ENCODE results near the gene GPX5.
"Not testable (repeated sequence)": the region's sequence is repeated elsewhere in the genome, so short reads cannot be mapped to it uniquely, and the experiment has no call there.

The GPX5 gene, protein sequence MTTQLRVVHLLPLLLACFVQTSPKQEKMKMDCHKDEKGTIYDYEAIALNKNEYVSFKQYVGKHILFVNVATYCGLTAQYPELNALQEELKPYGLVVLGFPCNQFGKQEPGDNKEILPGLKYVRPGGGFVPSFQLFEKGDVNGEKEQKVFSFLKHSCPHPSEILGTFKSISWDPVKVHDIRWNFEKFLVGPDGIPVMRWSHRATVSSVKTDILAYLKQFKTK

DNA sequence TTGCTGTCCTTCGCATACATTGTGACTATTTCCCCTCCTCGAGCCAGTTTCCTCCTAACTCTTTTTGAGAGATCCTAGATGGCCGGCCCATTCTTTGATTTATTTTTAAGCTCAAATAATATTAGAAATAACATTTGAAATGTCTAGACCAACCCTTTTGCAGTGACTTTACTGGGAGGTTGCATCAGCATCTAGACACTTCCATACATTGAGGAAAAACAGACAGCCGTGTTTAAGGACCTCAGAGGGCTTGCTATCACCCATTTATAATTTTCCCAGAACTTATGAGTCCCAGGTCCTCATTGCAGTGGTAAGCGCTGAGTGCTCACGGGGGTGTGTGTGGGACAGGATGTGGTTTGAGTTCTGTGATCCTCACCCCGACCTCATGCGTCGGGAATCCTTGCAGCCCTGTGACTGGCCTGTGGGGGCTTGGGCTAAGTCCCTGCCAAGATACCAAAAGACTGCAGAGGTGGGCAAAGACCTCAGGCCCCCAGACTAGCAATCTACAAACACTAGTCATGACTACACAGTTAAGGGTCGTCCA lies at the start of gene GPX5:
TSS of gene GPX5 (plus strand) at position 386 of the 544 bp plus-strand sequence. CDS start at position 519, 133 bp downstream.
- DNase-seq, result no peak

DNA sequence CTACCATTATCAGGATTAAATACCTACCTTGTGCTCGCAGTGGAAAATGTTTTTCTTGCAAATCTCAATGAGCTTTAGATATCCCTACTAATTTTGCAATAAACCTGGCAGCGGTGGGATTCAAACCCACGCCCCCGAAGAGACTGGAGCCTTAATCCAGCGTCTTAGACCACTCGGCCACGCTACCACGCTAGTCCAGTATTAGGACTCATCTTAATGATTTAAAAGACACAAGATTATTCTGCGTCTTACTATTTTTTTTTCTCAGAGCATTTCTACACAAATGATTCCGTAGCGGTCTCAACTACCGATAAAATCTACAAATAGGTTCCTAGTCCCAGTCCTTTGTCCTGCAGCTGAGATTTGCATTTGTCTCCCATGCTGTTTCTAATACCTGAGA lies 47.2 kb upstream of the GPX5 start:
- DNase-seq, result no peak

DNA sequence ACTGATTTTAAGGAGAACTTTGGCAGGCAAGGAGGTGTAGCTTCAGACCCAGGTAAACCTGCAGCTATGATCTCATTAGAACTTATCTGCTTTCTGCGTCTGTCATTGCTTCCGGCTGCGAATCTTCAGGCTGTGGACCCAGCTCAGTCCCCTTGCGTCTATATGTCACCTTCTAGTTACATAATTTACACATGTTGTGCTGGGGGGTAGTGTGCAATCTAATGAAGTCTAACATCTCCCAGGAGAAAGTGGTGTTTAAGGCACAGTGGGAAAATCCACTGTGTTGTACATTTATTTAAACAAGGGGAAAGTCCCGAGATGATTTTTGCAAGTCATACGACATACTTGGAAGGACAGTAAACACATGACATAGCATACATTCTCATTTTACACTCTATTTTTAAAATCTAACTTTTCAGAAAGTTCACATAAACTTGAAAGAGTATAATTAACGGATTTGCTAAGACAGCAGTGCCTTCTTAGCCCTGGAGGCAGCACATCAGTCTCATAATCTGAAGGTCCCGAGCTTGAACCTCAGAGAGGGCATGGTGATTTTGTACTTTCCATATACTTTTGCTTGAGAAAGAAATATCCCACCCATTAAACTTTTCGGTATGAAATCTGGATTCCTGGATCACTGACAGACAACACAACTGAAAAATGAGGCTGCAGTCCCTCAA lies 45.3 kb upstream of the GPX5 start:
- DNase-seq, result no peak

DNA sequence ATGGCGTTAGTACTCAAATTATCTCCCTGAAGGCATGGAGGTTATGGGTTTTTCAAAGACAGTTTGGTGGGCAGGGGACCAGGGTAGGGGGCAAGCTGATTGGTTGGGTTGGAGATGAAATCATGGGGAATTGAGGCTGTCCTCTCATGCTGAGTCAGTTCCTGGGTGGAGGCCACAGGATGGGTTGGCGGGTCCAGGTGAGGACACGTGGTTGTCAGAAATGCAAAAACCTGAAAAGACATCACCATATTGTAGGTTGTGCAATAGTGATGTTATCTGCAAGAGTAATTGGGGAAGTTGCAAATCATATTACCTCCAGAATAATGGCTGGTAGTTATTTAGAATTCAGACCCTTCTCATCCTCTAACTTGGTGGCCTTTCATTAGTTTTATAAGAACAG lies 40.2 kb upstream of the GPX5 start:
- no peak for DNase-seq

DNA sequence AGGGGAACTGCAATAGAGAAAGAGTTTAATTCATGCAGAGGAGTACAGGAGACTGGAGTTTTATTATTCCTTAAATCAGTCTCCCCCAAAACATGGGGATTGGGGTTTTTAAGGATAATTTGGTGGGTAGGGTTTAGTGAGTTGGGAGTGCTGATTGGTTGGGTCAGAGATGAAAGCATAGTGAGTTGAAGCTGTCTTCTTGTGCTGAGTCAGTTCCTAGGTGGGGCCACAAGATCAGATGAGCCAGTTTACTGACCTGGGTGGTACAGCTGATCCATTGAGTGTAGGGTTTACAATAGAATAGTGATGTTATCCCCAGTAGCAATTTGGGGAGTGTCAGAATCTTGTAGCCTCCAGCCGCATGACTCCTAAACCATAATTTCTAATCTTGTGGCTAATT lies 39.1 kb upstream of the GPX5 start:
- no peak for DNase-seq

DNA sequence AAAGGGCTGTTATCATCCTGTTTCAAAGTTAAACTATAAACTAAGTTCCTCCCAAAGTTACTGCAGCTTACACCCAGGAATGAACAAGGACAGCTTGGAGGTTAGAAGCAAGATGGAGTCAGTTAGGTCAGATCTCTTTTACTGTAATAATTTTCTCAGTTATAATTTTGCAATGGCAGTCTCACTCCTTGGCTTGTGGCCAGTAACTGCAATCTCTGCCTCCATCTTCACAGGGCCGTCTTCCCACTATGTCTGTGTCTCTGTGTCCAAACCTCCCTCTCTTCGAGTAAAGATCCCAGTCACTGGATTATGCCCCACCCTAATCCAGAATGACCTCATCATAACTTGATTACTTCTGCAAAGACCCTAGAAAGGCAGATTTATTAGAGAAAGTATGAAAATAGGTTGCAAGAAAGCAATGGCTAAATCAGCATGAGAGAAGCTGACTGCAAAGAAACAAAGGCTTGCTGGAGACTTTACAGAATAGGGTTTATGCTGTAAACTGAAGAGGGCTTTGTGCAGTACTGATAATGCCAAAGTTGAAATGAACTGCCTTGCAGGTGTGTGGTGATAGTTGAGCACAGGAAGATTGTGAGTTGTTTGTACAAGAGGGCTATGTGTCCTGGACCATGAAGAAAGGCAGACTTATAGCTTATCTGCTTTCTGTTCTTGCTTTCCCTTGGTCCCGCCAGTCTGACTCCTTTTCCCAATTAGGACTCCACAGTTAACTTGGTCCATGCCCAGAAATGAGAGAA lies 38.5 kb upstream of the GPX5 start:
- no peak for DNase-seq

DNA sequence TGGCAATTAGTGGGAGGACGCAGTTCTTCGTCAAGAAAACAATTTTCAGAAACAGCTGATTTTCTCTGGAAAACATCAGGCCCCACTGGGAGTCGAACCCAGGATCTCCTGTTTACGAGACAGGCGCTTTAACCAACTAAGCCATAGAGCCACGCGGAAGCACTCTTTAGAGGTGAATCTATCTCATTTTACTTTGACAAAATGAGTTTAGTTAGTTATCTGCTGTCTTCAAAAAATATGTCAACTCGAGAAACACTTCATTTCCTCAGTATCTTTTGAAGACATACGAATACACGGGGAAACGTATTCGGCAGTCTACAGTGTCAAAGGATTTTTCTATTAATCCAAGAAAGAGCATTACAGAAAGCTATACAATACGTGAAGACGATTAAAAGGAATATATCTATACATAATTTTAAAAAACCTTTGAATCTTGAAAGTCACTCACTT lies 36.7 kb upstream of the GPX5 start:
- DNase-seq, result peak; percentile 24

DNA sequence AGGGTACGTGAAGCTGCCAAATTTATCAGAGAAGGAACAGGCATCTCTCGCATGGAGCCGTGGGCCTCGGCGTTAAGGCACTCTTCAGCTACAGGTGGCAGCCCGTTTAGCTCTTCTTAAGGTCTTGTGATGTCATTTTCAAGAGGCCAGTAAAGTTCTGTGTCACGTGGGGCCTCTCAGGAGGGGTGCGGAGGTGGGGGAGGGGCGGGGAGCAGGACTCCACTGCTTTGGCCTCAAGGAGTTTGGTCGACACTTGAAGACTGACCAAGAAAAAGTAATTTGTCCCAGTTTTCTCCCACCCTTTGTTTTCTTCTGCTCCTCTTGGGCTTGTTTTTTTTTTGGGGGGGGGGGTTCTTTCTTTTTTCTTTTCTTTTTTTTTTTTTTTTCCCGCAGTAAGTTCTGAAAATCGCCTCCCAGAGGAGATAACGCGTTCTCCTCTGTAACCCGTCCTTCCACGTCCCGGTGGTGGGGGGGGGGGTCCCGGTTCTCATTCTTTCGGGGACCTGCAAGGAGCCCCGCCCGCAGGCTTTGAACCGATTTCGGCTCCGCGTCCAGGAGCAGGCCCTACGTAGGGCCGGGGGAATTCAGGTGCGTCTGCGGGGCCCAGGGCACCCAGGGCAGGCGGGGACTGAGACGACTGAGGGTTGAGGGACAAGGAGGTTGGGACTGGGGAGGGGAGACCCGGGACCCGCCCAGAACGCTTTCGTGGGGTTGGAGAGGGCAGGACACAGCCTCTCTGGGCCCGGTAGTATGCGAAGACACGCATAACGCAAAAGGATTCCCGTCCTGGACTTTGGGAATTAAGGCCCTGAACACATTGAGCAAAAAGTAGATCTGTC lies 36.1 kb upstream of the GPX5 start:
- DNase-seq, result no peak

DNA sequence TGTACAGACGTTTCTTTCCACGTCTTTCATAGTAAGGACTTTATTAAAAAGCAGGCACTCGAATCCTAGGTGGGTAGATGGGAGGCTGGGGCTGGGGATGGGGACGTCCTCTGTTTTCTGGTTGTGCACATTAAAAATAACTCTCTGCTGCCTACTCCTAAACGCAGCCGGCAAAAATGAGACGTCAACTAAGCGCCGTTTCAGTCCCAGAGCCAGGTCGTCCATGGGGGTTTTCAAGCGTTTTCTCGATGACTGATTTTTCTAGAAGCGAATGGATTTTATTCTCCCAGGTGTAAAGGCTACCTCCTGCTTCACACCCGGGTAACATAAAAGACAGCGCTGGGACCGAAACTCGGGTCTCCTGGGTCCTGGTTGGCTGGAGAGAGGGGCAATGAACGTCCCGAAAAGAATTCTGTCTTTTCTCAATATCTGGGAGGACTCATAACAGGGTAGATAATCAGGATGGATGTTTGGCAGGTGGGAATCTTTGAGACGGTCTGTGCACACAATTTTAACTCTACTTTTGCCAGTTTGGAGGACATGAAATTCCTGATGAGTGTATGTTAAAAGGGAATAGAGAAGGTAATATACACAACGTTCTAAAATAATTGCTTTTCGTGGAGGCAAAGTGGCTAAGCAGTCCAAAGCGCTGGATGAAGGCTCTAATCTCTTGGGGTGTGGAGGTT lies 35.3 kb upstream of the GPX5 start:
- peak; percentile 8 for DNase-seq

DNA sequence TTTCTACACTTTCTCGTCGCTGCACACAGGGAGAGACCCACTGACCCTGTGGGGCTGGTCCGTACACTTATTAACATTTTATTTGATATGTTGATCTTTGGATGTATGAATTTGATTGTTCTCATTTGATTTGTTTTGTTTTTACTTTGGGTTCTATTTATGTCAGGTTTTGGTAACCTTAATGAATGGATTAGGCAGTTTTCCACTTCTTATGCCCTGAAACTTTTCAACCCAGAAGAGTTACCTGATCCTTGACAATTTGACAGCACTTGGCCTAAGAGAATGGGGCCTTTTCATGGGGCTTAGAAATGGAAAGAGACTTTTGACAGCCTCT lies 33.7 kb upstream of the GPX5 start:
- no peak for DNase-seq

DNA sequence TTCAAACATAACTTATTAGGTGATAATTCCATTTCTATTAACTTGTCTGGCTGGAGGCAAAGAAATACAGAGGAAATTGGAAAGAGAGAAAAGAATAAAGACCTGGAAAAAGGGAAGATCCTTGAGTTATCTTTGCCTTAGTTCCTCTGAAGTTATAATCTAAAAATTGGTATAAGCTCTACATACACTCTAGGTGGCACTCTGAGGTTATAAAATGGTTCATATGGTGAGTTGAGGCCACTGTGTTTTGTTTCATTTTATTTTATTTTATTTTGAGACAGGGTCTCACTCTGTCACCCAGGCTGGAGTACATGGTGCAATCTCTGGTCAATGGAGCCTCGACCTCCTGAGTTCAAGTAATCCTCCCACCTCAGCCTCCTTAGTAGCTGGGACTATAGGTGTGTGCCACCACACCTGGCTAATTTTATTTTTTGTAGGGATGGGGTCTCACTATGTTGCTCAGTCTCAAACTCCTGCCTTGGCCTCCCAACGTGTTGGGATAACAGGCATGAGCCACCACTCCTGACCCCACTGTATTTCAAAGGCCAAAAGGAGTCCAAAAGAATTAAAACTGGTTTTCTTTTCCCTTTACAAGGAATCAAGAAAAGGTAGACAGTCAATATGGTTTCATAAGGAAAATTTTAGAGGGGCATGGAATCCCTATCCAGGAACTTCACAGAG lies 29.4 kb upstream of the GPX5 start:
- DNase-seq, result no peak

DNA sequence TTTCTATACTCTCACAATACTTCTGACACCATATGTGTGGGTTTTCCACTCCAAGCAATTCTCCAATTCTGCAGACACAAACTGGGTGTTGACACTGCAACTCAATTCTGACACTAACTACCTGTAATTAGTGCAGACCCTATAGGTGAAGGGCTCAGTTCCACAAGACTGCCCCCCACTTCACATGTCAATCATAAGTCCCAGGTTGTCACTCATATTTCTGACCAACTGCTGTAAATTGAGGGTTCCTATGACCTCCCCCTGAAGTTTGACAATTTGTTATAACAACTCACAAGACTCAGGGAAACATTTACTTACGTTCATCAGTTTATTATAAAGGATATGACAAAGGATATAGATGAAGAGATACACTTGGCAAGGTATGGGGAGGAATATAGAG lies 28.4 kb upstream of the GPX5 start:
- no peak for DNase-seq

DNA sequence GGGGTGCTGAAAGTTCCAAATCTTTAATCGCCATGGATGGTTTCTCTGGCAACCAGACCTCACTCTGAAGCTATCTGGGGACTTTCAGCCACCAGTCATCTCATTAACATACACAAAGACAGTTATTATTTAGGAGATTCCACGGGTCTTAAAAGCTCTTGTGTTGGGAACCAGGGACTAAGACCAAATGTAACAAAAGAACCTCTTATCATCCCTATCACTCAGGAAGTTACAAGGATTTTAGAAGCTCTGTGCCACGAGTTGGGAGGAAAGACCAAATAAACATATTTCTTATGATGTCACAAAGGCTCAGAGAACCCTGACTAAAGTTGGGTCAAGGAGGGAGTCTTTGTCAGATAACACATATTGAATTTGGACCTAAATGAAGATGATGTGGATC lies 27.8 kb upstream of the GPX5 start:
- no peak for DNase-seq

DNA sequence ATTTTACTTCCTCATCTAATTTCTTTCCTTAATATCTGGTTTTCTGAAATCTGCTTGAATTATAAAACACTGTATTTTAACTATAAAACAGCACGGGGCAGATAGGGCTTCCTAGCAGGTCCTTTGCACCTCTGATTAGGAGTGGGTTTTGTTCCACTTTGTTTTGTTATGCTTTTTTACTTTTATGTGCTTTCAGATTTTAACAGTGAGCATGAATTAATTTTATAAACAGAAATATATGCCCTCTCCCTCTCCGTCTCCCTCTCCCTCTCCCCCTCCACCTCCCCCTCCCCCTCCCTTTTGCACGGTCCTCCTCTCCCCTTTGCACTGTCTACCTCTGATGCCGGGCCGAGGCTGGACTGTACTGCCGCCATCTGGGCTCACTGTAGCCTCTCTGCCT lies 24.4 kb upstream of the GPX5 start:
- no peak for DNase-seq

DNA sequence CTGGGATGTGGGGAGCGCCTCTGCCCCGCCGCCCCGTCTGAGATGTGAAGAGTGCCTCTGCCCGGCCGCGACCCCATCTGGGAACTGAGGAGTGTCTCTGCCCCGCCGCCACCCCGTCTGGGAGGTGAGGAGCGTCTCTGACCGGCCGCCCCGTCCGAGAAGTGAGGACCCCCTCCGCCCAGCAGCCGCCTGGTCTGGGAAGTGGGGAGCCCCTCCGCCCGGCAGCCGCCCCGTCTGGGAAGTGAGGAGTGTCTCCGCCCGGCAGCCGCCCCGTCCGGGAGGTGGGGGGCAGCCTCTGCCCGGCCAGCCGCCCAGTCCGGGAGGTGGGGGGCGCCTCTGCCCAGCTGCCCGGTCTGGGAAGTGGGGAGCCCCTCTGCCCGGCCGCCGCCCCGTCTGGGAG lies 23.5 kb upstream of the GPX5 start:
- DNase-seq, result not testable (repeated sequence)

DNA sequence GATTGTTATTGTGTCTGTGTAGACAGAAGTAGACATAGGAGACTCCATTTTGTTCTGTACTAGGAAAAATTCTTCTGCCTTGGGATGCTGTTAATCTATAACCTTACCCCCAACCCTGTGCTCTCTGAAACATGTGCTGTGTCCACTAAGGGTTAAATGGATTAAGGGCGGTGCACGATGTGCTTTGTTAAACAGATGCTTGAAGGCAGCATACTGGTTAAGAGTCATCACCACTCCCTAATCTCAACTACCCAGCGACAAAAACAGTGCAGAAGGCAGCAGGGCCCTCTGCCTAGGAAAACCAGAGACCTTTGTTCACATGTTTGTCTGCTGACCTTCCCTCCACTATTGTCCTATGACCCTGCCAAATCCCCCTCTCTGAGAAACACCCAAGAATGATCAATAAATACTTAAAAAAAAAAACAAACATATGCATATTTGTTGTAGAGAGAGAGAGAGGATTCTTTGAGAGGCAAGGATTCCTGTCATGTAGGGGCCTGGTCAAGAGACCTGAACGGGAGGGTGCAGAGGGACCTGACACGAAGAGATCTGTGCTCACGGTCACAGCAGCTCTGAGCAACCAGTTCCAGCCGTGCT lies 22.9 kb upstream of the GPX5 start:
- DNase-seq, result not testable (repeated sequence)

DNA sequence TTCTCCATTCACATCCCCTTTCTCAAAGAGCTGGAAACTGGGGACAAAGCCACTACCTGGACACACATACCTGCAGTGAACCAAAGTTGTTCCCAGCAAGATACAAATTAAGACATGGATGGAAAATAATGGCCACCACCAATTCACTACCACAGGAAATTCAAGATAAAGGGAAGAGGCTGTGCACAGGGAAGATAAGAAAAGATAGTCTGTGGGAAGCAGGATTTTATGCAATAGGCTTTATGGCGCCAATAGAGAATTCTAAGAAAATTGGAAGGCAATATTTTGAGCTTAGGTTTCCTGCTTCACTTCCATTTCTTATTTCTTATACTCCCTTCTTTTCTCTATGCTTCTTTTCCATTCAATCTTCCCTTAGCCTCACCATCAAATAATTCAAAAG lies 19.9 kb upstream of the GPX5 start:
- no peak for DNase-seq

DNA sequence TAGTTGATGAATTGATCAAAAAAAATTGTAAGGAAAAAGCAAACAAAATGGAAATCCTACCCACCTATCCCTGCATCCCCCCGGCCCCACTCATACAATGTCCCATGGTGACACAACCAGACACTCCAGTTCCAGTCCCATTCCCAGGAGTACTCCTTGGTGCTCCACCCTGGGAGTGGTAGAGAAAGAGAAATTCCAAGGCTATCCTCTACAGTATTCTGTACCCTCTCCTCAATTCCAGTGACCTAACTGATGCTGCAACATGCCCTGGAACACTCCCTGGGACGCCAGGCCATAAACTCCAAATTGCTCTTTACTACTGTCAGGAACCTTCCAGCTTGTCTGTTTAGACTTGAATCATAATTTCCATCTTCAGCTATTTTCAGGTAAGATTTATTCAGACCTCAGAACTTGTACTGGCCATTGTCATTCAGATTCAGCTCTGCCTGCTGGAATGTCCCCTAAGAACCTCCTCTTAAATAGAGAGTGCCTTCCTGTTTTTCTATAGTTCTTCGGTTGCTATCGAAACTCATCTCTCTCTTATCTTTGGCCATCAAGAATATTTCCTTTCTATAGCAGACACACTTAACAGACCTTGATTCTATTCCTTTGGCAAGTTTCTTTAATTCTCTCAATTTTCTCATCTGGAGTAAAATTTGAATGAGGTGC lies 18.7 kb upstream of the GPX5 start:
- no peak for DNase-seq

DNA sequence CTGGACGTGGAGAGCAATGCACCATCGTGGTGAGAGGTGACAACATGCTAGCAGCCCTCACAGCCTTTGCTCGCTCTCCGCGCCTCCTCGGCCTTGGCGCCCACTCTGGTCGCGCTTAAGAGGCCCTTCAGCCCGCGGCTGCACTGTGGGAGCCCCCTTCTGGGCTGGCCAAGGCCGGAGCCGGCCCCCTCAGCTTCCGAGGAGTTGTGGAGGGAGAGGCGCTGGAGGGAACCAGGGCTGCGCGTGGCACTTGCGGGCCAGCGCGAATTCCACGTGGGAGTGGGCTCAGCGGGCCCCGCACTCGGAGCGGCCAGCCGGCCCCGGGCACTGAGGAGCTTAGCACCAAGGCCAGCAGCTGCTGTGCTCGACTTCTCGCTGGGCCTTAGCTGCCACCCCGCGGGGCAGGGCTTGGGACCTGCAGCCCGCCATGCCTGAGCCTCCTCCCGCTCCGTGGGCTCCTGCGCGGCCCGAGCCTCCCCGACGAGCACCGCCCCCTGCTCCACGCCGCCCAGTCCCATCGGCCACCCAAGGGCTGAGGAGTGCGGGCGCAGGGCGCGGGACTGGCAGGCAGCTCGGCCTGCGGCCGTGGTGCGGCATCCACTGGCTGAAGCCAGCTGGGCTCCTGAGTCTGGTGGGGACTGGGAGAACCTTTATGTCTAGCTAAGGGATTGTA lies 13.9 kb upstream of the GPX5 start:
- DNase-seq, result no peak

DNA sequence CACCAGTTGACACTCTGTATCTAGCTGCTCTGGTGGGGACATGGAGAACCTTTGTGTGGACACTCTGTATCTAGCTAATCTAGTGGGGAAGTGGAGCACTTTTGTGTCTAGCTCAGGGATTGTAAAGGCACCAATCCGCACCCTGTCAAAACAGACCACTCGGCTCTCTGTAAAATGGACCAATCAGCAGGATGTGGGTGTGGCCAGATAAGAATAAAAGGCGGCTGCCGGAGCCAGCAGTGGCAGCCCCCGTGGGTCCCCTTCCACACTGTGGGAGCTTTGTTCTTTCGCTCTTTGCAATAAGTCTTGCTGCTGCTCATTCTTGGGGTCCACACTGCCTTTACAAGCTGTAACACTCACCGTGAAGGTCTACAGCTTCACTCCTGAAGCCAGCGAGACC lies 13.3 kb upstream of the GPX5 start:
- DNase-seq, result not testable (repeated sequence)

All from DMS53 (cell line).